HG02588 (cell line): ENCODE results near the gene ATRAID.
"Not testable (repeated sequence)": the region's sequence is repeated elsewhere in the genome, so short reads cannot be mapped to it uniquely, and the experiment has no call there.

Experiments
- ATAC-seq: cut with Tn5 transposase; IDR thresholded peaks from one replicate; pipeline ENCODE4 v1.9.1; 2021; ENCODE audit warnings: mild to moderate bottlenecking, moderate library complexity; ENCODE audit not compliant: unreplicated experiment

The ATRAID gene

DNA sequence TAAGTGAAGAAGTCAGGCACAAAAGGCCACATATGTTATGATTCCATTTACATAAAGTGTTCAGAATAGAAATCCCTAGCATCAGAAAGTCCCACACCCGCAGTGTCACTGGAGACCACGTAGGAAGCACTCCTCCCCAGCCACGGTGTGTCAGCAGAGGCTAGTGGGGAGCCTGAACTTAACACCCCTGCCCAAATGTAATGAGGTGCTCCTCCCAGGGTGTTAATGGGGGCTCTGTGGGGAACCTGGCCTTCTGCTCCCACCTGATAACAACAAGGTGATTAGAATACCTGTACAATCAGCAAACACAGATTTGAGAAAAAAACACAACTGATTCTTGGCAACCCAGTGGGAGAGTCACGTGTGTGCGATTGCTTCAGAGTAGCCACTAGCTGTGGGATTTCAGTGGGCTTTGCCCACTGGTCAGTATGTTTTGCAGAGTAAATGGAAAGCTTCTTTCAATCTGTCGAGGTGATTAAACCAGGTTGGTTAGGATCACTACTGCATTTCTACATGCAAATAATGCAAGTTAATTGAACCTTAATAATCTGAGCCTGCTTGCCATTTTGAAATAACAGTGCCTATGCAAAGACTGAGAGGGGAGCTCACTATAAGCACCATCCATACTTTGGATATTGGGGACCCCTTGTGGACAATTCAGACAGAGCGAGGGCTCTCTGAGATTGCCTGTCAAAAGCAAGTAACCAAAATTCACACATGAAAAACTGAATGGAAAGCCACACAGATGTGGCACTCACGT, 20.6 kb upstream of the ATRAID start:
- ATAC-seq: no peak

DNA sequence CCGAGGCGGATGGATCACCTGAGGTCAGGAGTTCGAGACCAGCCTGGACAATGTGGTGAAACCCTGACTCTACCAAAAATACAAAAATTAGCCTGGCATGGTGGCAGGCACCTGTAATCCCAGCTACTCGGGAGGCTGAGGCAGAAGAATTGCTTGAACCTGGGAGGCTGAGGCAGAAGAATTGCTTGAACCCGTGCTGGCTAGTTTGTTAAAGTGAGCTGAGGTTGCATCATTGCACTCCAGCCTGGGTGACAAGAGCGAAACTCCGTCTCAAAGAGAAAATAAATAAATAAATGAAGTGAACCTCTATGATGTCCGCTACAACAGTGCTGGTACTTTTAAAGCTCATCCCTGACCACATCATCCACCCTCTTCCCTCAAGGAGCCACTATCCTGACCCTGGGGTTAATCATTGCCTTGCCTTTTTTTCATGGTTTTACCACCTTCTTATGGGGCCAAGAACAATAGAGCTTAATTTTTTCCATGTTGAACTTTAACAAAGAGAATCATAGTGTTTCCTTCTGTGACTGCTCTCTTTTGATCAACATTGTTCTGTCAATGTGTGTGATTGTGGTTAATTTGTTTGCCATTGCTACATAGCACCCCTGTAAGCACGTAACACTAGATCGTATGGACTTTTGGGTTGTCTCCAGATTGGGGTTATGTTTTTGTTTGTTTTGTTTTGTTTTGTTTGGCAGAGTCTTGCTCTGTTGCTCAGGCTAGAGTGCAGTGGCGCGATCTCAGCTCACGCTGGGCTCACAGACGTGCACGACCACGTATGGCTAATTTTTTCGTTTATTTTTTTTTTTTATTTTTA, 17.1 kb upstream of the ATRAID start:
- no peak for ATAC-seq

DNA sequence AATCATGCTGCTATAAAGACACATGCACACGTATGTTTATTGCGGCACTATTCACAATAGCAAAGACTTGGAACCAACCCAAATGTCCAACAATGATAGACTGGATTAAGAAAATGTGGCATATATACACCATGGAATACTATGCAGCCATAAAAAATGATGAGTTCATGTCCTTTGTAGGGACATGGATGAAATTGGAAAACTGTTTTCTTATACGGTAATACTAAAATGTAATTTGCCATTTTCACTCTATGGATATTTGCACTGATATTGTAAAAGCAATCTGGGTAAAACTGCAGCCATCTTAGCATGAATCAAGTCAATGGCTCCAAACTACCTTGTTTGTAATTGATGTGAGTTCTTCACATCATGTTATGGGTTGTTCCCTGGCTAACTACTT, 16.0 kb upstream of the ATRAID start:
- ATAC-seq: not testable (repeated sequence)

DNA sequence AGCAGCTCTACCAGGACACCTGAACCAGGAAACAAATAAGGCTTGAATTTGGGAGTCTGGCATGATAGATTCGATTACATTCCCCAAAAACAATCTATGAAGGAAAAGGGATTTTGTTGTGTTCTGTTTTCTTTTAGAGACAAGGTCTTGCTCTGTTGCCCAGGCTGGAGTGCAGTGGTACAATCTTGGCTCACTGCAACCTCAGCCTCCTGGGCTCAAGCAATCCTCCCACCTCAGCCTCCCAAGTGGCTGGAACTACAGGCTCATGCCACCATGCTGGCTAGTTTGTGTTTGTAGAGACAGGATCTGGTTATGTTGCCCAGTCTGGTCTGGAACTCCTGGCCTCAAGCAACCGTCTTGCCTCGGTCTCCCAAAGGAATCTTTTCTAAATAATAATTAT, 13.8 kb upstream of the ATRAID start:
- ATAC-seq: not testable (repeated sequence)

DNA sequence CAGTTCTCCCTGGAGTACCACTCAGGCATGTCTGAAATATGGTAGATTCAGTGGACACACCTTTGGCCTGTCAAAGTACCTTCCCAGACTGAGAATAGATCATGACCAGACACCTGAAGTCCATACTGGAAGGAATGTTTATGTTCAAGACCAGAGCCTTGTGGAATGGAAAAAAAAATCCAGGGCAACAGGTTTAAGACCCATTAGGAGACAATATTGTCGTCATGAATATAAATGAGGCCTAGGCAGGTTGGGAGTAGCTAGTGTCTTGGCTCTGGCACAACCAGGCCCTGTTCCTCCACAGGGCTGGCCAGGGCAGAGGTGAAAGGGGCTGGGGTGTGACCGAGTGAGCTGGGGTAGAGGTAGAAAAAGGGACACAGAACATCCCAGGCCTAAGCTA, 13.2 kb upstream of the ATRAID start:
- no peak for ATAC-seq

DNA sequence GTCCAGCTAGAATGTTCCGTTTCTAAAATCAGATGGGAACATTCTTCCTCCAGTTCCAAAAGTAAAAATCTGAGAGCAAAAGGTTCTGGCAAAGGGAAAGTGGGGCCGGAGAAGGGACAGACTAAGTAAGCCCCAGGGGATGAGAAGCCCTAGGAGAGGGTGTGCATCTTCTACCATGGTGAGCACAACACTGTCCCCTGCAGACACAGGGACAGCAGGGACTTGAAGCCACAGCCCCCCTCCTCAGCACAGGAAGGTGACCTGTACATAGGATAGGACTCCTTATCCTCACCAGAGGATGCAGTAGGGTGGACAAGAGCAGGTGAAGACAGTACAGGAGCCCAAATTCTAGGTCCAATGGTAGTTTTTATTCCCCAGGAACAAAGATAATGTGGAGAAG, 12.6 kb upstream of the ATRAID start:
- ATAC-seq: no peak

DNA sequence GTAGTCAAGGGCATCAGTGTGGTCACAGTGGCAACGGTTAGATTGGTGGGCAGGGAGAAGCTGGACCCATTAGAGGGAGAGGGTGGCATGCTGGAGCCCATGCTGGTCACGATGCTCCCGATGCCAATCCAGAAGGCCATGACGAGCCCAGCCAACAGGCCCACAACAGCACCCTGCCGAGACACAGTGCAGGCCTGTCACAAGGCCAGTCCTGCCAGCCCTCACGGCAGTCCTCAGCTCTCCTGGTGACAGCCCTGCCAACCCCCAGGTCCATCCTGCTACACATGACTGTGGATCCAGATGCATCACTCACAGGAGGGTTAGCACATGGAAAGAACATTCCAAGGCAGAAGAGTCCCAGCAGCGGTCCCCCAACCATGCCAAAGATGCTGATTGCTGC, 10.2 kb upstream of the ATRAID start:
- no peak for ATAC-seq

DNA sequence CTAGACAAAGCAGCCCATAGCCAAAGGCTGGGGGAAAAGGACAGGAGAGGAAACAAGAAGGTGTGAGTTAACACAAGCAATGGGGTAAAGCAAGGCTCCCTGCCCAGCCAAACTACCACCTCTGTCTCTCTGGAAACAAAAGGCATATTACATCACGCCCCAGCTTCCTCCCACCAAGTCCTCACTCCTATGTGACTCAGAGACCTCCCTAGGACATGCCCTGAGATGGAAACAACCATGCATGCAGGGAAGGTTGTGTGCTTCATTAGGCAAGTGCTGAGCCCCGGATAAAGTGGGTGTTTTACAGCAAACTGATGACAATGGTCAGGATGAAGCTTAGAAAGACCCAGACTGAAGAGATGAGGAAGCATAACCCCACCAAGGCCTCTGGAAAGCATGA, 9.0 kb upstream of the ATRAID start:
- no peak for ATAC-seq

DNA sequence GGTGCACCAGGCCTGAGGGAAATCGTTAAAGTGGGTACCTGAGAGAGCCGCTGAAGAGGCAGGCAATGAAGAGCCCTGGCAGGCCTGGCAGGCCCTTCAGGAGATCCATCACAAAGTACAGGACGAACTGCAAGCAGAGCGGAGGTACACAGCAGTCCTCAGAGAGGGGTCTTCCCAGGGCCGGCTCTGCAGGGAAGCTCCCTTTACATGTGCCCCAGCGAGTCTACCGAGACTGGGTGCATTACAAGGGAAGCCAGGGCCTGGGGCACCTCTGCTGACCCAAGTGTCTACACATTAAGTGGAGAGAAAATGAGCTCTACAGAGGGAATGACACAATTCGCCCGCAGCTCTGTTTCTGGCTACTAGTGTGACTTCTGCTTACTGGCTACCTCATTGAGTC, 8.1 kb upstream of the ATRAID start:
- ATAC-seq: no peak

DNA sequence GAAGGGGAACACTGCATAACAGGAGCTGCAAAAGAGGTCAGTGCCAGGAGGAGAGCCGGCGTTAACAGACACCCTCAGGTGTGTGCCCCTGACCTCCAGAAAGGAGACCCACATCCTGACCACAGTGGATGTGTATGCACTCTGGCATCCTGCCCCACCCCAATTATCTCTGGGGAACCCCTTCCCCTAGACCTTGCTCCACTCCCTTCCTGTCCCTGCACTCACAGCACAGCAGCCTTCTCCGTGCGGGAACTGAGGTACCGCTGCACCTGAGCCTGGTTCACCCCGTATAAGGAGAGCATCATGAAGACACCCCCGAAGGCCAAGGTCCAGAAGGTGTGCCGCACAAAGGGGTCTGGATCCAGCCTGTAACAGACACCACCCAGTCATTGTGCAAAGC, 7.3 kb upstream of the ATRAID start:
- ATAC-seq: no peak

DNA sequence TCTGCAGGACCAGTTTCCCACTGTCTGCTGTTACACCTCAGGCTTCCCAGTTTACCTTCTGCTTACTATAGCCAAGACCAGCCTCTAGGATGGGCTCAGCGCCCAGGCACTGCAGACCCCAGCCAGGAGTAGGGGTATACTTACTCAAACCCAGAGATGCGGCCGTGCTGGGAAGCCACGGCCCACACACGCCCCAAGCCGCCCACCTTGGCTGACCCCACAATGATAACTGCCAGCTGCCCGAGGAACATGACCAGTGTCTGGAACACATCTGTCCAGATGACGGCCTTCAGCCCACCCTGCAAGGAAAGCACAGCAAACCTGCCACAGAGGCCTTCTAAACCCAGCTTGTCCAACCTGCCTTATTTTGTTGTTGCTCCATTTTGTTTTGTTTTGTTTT, 6.6 kb upstream of the ATRAID start:
- ATAC-seq: no peak

DNA sequence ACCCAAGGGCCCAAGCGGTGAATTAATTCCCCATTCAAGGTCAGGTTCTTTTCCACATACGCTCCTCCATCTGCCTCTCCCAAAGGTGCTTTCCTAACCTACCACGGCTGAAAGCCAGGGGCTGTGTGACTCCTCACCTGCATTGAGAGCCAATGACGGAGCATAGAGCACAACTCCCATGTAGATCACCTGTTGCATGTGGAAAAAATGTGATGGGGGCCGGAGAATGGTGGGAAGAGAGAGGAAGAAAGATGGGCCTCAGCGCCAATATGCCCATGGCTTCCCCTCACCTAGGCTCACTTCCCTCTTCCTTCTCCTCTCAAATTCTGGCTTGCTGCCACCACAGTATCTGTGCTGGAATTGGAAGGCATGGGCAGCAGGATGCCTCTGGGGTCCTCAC, 5.5 kb upstream of the ATRAID start:
- no peak for ATAC-seq

DNA sequence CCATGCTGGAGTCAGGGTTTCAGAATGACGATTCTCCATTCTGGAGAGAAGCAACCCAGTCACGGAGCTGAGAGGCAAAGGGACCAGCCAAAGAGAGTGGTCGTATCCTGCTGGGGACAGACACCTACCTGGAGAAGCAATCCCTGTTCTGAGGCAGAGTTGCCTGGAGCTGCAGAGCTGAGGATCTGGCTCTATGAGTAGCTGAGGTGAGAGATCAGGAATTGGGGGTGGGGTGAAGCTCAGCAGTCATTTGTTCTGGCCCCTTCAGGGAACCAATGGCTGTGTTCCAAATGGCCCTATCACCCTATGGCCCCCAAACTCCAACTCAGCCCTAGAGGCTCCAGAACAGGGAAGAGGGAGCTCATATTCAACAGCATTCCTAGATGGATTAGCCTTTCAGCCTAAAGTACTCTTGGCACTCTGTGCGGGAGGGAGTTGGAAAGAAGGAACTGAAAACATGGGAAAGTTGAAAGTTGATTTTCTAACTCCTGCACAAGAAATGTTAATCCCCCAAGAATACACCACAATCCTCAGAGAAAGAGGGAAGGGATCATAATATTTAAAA, 3.3 kb upstream of the ATRAID start:
- ATAC-seq: no peak

DNA sequence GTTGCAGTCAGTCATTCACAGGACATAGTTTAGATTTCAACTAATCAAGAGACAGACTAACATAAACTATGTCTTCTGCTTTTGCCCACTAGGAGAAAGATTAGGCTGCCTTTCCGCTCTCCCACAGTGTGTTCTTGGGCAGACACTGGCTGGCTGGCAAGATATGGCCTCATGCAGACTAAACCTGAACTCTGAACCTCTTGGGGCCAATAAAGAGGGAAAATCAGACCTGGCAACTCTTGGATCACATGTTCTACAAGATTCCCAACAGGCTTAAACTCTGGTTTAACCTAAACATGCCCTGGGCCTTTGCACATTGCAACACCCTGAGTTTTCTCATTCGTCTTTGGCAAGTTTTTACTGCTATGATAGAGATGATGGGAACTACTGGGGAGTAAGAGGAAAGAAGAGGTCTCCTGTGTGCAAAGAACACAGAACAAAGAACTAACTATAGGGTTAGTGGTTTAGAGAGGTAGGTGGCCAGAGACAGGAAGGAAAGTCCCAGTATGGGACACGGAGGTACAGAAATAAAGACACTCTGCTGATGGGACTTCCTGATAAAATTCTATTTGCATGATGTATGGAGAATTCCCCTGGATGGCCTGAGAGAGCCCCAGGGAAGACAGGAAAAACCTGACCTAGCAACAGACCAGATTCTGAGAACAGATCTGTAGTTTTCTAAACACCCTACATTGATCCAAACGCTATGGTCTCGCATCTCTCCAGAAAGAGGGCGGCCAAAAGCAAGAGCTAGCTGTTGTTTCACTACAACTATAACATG, 2.0 kb upstream of the ATRAID start:
- ATAC-seq: no peak

DNA sequence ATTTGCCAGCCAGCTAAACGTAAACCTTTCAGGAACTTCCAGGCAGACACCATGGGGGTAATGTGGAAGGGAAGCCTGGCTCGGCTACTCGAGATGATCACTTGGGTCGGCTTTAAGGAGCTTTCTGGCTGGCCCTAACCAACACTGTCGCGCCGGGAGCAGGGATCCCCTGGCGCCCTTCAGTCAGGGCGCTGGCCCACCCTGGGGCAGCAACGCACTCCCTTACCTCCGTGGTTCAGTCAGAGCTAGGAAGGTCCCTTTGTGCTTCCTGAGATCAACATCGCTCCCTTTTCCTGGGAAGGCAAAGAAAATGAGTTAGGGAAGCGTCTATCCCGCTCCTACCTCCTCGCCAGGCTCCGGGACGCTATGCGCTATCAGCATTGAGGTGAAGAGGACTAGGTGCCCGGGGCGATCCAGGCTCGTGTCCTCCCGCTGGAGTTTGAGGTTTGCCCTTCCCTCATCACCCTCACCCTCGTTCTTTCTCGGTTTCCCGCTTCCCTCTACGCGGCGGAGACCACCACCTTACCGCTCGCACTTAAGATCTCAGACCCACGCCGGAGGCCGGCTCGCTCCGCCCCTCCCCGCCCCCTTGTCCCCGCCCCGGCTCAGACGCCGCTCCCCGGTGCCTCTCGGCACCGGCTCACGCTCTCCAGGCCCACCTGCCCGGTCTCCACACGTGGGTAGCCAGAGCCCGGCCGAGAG, 449 bp upstream of the ATRAID start:
- ATAC-seq: peak; percentile 3

DNA sequence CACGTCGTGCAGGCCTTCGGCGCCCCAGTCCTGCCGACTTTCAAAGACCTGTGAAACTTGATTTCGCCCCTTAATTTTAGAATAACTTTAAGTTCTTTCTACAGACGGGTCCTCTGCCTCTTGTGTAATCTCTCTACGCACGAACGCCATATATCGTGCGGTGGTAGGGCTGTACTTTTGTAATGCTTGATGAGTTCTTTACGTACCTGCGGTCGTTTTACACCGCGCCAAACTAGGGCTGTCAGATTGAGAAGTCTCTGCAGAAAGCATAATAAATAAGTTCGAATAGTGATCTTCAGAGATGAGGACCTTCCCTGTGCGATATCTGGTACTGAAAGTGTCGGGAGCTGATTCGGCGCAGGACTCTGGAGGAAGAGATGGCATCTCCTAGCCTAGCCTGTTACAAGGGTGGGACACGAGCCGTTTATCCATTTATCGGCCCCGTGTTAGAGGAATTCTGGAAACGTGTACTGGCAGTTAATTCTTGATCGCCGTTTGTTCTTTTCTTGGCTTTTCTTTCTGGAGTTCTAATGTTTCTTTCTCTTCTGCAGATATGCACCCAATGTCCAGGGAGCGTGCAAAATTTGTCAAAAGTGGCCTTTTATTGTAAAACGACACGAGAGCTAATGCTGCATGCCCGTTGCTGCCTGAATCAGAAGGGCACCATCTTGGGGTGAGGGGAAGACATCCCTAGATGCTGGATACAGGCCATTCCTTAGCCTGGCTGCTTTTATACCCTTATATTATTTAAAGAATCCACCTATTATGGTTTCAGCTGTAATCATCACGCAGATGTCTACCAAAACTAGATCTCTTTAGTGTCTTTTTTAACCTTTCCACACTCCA, 1.0 kb downstream of the ATRAID start:
- no peak for ATAC-seq

DNA sequence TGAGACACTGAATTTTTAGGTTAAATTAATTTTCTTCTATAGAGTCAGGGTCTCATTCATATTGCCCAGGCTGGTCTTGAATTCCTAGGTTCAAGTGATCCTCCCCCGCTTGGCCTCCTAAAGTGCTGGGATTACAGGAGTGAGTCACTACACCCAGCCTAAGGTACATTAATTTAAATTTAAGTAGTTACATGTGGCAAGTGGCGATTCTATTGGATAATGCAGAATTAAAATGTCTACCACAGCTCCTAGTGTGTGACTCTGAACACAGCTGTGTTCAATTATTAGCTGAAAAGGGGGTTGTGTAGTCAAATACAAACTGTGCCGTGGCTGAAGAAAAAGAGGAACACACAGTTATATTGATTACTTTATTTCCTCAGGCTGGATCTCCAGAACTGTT, 3.1 kb downstream of the ATRAID start:
- no peak for ATAC-seq

DNA sequence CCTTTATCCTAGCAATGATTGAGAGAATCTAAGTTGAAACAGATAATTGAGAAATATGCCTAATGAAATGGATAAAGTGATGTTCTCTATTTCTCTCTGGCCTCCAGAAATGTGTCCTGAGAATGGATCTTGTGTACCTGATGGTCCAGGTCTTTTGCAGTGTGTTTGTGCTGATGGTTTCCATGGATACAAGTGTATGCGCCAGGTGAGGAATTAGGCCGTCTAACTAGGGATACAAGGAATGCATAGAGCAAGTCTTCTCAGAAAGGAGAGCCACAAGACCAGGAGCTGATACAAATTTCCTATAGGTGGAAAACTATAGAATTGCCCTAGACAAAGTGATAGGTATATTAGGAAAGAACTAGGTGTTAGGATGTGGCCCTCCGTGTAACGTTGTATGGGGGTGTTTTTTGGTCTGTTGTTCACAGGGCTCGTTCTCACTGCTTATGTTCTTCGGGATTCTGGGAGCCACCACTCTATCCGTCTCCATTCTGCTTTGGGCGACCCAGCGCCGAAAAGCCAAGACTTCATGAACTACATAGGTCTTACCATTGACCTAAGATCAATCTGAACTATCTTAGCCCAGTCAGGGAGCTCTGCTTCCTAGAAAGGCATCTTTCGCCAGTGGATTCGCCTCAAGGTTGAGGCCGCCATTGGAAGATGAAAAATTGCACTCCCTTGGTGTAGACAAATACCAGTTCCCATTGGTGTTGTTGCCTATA, 4.7 kb downstream of the ATRAID start:
- no peak for ATAC-seq
